GM23338 (cell line): ENCODE measurements around the gene GCNT1.

Source experiments
- CREB1 ChIP-seq: fragments of 250-450 bp; sonication (Bioruptor Pico); IDR thresholded peaks from 2 replicates; pipeline ENCODE4 v1.5.0; 2020; ENCODE audit warnings: low read depth, mild to moderate bottlenecking, moderate library complexity
- EZH2 ChIP-seq: fragments of 200-600 bp; sonication (generic); IDR thresholded peaks from one replicate; pipeline ENCODE4 v1.8.0; 2017; ENCODE audit warnings: antibody characterized with exemption, mild to moderate bottlenecking, low read depth; ENCODE audit not compliant: unreplicated experiment
- EZH2phosphoT487 ChIP-seq: fragments of 200-600 bp; sonication (generic); IDR thresholded peaks from one replicate; pipeline ENCODE4 v1.8.1; 2018; ENCODE audit warnings: antibody characterized with exemption; ENCODE audit not compliant: unreplicated experiment
- POLR2AphosphoS5 ChIP-seq: IDR thresholded peaks from 2 replicates; pipeline ENCODE4 v1.6.1; 2016; ENCODE audit warnings: antibody characterized with exemption, low read depth
- TF ChIP-seq, protein P1 (sequence below), 2 experiments: fragments of 200-600 bp in 1 of 2; sonication (generic) in 1 of 2; conservative IDR thresholded peaks; 2 replicates each; pipeline versions ENCODE4 v1.5.1 to v1.6.1; 2016 to 2017; ENCODE audit warnings: antibody characterized with exemption in 2 of 2, low read depth in 2 of 2, mild to moderate bottlenecking in 2 of 2, moderate library complexity in 1 of 2
- TF ChIP-seq, protein P2 (sequence below): IDR thresholded peaks from one replicate; pipeline ENCODE4 v1.6.1; 2018; ENCODE audit warnings: antibody characterized with exemption; ENCODE audit not compliant: unreplicated experiment

- TF ChIP-seq POLR2AphosphoS5 (no peak), CREB1 (CRISPR knock-in tag) (no peak), EZH2 (no peak), EZH2phosphoT487 (no peak)
- TF ChIP-seq, protein P1, sequence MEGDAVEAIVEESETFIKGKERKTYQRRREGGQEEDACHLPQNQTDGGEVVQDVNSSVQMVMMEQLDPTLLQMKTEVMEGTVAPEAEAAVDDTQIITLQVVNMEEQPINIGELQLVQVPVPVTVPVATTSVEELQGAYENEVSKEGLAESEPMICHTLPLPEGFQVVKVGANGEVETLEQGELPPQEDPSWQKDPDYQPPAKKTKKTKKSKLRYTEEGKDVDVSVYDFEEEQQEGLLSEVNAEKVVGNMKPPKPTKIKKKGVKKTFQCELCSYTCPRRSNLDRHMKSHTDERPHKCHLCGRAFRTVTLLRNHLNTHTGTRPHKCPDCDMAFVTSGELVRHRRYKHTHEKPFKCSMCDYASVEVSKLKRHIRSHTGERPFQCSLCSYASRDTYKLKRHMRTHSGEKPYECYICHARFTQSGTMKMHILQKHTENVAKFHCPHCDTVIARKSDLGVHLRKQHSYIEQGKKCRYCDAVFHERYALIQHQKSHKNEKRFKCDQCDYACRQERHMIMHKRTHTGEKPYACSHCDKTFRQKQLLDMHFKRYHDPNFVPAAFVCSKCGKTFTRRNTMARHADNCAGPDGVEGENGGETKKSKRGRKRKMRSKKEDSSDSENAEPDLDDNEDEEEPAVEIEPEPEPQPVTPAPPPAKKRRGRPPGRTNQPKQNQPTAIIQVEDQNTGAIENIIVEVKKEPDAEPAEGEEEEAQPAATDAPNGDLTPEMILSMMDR (conservative IDR thresholded peaks at IDR 0.05; ENCODE audit: low read depth in 2 of 2), result no peak
- TF ChIP-seq, protein P2, sequence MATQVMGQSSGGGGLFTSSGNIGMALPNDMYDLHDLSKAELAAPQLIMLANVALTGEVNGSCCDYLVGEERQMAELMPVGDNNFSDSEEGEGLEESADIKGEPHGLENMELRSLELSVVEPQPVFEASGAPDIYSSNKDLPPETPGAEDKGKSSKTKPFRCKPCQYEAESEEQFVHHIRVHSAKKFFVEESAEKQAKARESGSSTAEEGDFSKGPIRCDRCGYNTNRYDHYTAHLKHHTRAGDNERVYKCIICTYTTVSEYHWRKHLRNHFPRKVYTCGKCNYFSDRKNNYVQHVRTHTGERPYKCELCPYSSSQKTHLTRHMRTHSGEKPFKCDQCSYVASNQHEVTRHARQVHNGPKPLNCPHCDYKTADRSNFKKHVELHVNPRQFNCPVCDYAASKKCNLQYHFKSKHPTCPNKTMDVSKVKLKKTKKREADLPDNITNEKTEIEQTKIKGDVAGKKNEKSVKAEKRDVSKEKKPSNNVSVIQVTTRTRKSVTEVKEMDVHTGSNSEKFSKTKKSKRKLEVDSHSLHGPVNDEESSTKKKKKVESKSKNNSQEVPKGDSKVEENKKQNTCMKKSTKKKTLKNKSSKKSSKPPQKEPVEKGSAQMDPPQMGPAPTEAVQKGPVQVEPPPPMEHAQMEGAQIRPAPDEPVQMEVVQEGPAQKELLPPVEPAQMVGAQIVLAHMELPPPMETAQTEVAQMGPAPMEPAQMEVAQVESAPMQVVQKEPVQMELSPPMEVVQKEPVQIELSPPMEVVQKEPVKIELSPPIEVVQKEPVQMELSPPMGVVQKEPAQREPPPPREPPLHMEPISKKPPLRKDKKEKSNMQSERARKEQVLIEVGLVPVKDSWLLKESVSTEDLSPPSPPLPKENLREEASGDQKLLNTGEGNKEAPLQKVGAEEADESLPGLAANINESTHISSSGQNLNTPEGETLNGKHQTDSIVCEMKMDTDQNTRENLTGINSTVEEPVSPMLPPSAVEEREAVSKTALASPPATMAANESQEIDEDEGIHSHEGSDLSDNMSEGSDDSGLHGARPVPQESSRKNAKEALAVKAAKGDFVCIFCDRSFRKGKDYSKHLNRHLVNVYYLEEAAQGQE, result no peak
Measured at GRCh38 chr9:76475686-76476085, 16.7 kb downstream of the GCNT1 start.
